NCI-H524 treated with DMSO at 0.1 percent for 48 hours (cell line): Measurements from ENCODE around the gene PSMD11.
"Not testable (repeated sequence)": the region's sequence is repeated elsewhere in the genome, so short reads cannot be mapped to it uniquely, and the experiment has no call there.

ENCODE experiments used
- DNase-seq: peaks from one replicate; lab custom pipeline; 2025; lab: John Stamatoyannopoulos, UW

PSMD11 gene

DNA sequence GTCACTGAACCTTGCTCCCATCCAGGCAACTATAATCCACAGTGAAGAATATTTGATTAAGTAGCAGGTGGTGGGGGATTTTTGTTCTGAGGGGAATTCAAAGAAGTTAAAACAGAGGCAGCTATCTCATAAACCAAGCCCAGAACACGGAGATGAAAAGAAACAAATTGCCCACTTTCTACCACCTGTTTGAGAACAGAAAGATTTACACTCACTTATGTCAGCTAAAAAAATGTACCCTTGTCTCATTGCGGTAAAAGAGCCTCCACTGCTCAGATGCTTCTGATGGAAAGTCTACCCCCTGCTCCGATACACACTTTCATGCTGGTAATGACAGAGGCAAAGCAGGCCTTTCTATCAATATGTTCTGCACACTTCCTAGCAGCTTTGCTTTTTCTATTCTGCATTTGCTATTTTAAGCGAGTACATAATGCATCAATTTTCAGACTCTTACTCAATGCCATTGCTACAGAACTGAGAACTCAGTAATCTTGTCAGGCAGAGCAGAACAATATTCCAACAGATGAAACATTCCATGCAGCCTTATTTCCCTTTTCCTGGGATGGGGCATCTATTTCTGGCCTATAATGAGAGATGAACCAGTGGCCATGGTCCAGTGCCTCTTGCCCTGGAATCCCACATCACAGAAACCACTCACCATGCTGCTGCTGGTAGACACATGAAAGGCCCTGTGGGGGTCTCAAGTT lies 71.5 kb downstream of the PSMD11 start:
- DNase-seq: no peak

DNA sequence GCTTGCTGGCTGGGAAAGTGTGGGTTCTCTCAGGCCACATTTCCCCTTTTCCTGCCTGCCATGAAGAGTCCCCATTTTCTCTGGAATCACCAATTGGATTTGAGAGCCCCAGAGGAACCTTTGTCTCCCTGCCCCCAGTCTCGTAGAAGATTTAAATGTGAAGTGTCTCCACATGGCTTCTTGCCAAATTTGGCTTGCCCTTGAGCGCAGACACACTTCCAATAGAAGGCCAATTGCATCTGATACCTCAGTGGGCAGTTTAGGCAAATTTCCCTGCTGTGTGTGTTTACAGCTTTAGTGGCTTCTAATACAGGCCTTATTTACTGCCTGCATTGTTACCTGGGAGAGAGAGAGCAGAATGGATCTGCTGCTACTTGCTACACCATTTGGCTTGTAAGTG lies 72.1 kb downstream of the PSMD11 start:
- DNase-seq: peak; percentile 59

DNA sequence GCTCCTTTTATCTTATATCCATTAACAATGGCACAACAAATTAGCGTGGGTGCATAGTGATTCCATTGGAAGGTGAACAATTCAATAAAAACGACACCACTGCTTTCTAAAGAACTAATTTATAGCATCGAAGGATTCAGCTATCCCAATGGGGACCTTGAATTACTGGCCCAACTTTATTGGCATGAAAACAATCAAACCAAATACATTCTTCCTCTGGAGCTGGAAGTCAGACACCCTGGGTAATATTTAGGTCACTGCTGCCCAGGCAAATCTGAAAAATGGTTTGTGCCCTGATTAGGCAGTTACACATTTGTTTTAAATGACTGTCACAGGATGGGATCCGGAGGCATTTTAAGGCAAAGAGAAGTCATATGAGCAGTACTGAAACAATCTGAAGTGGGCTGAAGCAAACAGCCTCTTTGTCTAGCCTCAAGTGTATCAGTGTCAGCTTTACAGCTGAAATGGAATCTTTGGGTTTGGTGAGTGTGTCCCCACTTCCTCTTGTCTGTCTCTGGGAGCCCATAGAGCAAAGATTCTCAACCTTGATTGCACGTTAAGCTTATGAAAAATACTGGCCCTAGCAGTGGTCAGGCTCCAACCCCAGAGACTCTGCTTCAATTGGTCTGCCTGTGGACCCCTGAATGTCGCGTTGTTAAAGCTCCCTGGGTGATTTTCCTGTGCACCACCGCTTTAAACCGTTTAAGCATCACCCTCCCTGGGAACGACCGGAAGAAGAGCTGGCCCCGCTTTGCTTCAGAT lies 72.8 kb downstream of the PSMD11 start:
- no peak for DNase-seq

DNA sequence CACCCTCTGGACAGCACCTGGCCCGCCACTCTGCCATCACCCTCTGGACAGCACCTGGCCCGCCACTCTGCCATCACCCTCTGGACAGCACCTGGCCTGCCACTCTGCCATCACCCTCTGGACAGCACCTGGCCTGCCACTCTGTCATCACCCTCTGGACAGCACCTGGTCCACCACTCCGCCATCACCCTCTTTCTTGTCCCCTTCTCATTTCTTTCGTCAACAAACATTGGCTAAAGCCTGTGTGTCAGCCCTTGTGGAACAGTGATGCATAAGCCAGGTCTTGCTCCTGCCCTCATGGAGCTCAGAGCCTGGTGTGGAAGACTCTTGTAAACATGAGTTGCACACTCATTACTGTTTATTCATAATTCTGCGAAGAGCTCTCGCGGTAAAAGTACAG lies 73.7 kb downstream of the PSMD11 start:
- no peak for DNase-seq

DNA sequence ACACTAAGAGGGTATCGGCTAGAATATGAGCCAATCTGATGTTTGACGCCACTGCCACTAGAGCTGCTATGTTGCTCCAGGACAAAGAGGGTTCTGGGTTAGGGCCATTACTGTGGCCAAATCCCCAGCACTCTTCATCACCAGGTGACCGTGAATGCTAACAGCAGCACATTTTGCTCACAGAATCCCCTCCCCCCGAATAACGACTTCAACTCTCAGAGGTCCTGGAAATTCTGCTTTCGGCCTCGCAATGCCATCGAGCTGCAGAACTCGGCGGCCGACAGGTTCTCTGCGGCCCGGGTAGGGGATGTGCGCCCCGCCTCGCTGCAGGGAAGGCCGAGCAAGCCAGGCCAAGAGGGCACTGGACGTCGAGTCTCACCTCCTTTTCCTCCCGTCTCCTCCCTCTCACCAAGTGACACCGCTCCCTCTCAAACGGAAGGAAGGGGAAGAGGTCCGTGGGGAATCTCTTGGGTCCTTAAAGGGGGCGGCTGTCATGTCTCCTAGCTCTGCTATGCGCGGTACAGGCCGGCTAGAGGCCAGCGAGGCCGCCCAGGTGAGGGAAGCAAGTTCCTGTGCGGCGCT lies 74.4 kb downstream of the PSMD11 start:
- DNase-seq: no peak

DNA sequence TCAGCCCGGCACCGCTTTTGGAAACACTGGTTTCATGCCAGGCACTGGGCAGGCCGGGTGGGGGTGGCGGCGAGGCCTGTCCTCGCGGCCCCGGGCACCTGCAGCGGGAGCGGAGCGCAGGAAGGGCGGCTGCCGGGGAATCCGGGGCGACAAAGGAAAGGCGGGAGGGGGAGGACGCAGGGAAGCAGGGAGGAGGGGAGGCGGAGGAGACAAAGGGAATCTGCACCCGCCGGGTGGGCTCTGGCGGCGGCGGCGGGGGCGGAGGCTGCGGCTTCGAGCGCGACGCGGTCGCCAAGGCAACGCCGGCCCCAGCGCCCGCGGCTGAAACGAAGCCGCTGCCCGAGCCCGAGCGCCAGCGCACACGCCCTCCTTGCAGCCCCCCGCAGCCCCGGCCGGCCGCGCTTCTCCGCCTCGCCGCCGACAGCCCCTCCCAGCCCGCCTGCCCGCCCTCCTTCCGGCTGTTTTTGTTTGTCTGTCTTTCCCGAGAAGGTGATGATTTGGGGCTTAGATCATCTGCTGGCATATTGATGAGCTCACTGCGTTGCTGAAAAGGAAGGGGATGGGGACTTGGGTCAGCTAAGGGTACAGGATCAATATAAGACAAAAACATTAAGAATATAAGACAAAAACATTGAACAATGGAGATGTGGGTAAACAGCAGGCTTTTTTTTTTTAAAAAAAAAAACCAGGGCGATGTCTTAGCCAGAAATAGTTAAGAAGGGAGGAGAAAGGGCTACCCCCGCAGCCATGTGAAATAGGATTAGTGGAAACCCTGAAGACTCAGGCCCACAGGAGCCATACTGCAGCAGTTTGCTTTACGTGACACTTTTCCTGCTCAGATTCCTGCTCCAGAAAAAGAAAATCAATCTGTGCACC lies 75.2 kb downstream of the PSMD11 start:
- DNase-seq: peak; percentile 36

DNA sequence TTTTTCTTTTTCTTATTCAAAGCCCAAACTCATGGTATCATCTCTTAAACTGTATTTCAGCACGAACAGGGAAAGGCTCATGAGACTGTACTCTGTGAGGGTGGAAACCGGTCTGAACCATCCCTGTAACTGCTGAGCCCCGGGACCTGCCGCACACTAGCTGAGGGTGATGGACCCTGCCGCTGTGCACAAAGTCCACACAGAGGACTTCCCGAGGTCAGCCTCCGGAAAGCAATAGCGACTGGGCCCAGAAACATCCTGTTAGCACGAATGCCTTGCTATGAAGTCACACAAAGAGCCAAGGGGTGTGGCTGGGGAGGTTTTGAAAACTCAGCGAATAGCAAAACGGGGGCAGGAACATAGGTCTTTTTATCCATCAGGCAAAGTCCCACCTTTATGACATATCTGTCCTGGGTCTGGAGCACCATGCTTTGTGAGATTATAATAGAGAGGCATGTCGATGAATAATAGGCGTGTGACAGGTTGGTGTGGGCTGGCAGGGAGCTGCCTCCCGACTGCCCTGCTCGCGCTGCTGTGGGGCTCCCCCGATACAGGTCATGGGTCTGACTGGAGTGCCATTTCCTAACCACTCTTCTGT lies 75.9 kb downstream of the PSMD11 start:
- no peak for DNase-seq

DNA sequence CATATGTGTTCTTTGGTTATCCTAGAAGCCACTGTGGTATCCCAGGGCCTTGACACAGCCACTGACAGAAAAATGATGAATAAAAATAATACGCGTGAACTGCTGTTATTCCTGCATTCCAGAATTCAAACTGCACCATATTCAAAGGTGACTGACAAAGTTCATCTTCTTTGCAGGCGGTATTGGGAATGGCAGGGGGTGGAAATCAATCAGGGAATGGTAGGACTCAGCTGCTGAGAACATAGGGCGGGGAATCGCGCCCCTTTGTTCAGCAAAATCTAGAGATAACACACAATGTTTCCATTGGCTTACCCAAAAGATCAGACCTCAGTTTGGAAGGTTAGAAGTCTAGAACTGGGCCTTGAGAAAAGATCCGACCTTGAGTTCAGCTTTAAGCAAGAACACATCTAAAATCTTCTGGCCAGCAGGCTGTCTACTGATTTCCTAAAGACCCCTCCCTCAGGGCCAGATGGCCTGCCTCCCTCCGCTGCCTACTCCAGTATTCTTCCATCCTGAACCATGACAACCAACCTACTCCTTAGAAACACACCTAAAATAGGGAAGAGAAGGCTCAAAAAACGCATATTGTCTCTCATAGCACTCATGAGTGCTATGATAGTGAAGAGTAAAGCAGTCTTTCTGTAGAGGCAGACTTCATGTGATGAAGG lies 76.6 kb downstream of the PSMD11 start:
- DNase-seq: peak; percentile 69

DNA sequence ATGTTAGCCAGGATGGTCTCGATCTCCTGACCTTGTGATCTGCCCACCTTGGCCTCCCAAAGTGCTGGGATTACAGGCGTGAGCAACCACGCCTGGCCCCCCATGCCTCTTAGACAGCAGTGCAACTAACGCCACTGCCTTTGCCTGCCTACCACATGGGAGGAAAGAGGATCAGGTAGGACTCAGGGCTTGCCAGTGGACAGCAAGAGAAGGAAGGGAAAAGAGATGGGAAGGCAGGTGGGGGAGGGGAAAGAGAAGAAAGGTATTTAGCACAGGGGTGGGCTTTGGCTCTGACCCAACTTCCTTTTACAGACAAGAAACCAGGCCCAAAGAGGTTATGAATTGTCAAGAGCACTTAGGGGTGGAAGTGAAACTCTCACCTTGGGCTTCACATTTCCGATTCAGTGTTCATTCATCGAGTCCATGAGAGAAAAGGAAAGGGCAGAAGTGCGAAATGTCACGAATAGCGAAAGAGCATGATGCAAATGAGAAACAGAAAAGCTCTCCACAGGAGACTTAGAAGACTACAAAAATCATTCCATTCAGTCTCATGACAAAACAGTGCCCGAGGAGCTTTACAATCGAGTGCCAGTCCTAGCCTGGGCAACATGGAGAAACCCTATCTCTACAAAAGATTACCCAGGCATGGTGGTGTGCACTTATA lies 78.8 kb downstream of the PSMD11 start:
- DNase-seq: no peak

DNA sequence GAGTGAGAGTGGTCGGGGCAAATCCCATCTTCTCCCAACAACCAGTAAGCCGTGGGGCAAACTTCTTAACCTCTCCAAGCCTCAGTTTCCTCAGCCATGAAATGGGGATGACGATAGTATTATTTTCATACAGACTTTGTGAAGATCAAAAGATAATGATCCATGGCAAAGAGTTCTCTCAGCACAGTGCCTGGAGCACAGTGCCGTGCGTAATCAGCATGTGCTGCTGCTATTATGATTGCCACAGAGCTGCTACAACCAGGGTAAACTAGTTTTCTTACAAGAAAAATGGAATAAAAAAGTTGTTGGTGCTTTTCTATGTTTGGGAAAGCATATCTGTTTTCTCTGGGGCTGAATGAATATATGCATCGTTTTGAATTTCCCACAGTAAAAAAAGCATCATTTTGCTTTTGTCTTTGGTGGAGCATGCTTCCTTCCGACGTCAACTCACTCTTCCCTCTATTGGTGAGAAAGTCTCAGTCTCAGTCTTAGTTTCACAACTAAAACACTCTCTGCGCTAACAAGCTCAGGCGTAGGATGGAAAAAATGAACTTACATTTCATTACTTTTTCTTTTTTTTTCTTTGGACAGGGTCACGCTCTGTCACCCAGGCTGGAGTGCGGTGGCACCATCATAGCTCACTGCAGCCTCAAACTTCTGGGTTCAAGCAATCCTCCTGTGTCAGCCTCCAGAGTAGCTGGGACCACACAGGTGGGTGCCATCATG lies 79.7 kb downstream of the PSMD11 start:
- no peak for DNase-seq

DNA sequence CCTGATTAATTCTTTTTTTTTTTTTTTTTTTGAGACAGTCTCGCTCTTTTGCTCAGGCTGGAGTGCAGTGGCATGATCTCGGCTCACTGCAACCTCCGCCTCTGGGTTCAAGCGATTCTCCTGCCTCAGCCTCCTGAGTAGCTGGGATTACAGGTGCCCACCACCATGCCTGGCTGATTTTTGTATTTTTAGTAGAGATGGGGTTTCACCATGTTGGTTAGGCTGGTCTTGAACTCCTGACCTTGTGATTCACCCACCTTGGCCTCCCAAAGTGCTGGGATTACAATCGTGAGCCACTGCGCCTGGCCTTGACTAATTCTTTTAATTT lies 80.2 kb downstream of the PSMD11 start:
- DNase-seq: not testable (repeated sequence)

DNA sequence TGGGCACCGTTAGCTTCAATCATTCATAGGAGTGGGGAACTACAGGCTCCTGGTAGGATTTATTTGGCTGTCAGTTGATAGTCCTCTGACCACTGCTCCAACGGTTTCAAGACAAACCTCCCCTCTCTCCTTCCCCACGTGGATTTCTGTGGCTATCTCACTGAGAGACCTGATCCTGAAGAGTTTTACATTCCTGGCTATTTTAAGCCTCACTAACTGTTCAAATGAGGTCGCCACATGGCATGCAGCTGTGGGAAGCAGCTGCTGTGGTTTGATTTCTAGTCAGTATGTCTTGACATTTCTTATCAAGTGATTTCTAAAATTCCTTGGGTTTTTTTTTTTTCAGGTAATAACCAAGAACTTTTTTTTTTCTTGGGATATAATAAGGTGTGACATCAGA lies 80.8 kb downstream of the PSMD11 start:
- peak; percentile 18 for DNase-seq

DNA sequence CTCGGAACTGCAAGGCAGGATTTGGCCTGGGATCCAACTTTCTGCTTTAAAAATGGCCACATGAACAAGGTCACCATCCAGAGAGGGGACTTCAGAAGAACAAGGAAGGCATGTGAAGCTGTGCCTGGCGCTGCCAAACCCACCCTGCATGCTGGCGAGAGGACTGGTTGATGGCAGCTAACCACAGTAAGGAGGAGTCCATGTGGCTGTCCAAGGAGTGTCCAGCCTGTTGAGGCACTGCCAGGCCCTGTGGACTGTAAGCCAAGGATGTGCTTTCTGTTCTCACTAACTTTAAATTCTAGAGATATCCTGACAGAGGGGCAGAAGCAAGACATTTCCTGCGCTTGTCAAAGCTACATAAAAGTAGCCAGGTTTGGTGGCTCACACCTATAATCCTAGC lies 82.8 kb downstream of the PSMD11 start:
- no peak for DNase-seq

DNA sequence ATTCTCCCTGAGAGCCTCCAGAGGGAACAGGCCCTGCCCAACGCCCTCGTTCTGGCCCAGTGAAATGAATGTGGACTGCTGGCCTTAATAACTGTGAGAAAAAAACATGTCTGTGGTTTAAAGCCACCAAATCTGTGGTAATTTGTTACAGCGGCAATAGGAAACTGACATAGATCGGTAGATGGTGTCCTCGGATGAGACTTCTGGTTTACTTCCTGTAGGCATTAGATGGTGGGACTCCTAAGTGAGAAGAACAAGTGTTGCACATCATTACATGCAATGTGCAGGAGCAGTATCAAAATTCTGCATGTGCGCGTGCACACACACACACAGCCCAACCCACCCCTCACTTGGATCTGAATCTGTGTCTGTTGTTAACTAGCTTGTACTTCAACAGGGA lies 84.5 kb downstream of the PSMD11 start:
- DNase-seq: no peak

DNA sequence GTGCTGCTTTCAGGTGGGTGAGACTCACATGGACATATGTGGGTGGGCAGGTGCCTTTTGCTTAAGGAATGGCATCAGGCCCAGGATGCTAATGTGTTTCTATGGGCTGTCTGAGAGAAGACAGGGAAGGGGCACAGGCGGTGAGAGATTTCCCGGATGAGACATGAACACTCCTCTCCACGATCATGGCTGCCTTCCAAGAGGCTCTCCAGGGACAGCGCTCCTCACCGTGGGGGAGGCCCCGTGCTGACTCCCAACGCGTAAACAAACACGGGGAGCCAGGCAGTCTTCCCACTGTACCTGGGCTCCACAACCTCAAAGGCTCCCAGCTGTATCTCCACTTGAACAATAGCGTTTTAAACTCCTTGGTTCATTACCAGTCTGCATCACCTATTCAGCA lies 85.3 kb downstream of the PSMD11 start:
- DNase-seq: no peak
